Posterior cingulate gyrus (tissue), 11 donors: ENCODE data around the gene NTN5.
A peak's percentile ranks its signal among the peaks of the same experiment; 100 is the strongest.
"Not testable (repeated sequence)": the region's sequence is repeated elsewhere in the genome, so short reads cannot be mapped to it uniquely, and the experiment has no call there.

Experiments
- DNase-seq, 10 donors: peaks; one replicate each; pipeline versions ENCODE4 v3.0.0 to v3.0.0-alpha.2; 2020 to 2021; ENCODE audit warnings: mixed read lengths in 3 of 10
- intact Hi-C: fragments of 100-400 bp; cut with DNase I; formaldehyde crosslinking; loops from one replicate; pipeline ENCODE4 v1.15.1; 2023

The NTN5 gene

GRCh38 chr19:48672994-48673393 lies at the start of gene NTN5:
NTN5 (minus strand) TSS chr19:48673017; CDS start chr19:48670986, 2,031 bp downstream.
- peak in 1 of 10 donors; percentile 70 for DNase-seq
- intact Hi-C loops, result no loop called here

GRCh38 chr19:48722196-48722708 lies 49.4 kb upstream of the NTN5 start:
- DNase-seq, result peak in 2 of 10 donors; percentile 27 to 68
- intact Hi-C loops, result loop anchor here (5.0 kb wide), 1 partner anchor 75 kb away; the partner anchor contains the start of gene CA11

GRCh38 chr19:48720613-48721296 lies 47.9 kb upstream of the NTN5 start:
- intact Hi-C loops, result loop anchor here (5.0 kb wide), 1 partner anchor 73 kb away; the partner anchor contains the start of gene CA11

GRCh38 chr19:48720251-48720612 lies 47.4 kb upstream of the NTN5 start:
- DNase-seq, result no peak
- intact Hi-C loops, result loop anchor here (5.0 kb wide), 1 partner anchor 73 kb away; the partner anchor contains the start of gene CA11

More at GRCh38 chr19:48720613-48721296, 47.9 kb upstream of the NTN5 start:
- peak; percentile 98 to 100 (median 100) for DNase-seq

- intact Hi-C loops, result loop anchor here (5.0 kb wide), 1 partner anchor 72 kb away; the partner anchor contains the start of gene CA11
- peak in 2 of 10 donors; percentile 79 to 88 for DNase-seq
Measured at GRCh38 chr19:48719263-48720171, 46.7 kb upstream of the NTN5 start, which contains the start of gene MAMSTR. MAMSTR (minus strand) TSS chr19:48719725; CDS start chr19:48719031, 694 bp downstream.

- intact Hi-C loops, result no loop called here
- DNase-seq, result peak in 1 of 10 donors; percentile 59
Measured at GRCh38 chr19:48718711-48719231, 46.0 kb upstream of the NTN5 start.

- DNase-seq, intact Hi-C loops: not testable (repeated sequence)
Measured at GRCh38 chr19:48718106-48718505, 45.3 kb upstream of the NTN5 start.

GRCh38 chr19:48716562-48717291 lies 43.9 kb upstream of the NTN5 start:
- intact Hi-C loops, result no loop called here
- peak; percentile 38 to 97 (median 77) for DNase-seq

- peak in 1 of 10 donors; percentile 72 for DNase-seq
Measured at GRCh38 chr19:48715681-48716171, 42.9 kb upstream of the NTN5 start.

GRCh38 chr19:48714759-48715675 lies 42.2 kb upstream of the NTN5 start:
- intact Hi-C loops, result loop anchor here (5.0 kb wide), 1 partner anchor 38 kb away; no protein-coding TSS in a partner anchor
- no peak for DNase-seq

More at GRCh38 chr19:48715681-48716171, 42.9 kb upstream of the NTN5 start:
- intact Hi-C loops, result no loop called here

- DNase-seq, result peak; percentile 97 to 100 (median 99)
- intact Hi-C loops, result loop anchor here (5.0 kb wide), 1 partner anchor 37 kb away; no protein-coding TSS in a partner anchor
Measured at GRCh38 chr19:48713864-48714755, 41.3 kb upstream of the NTN5 start.

- intact Hi-C loops, result loop anchor here (5.0 kb wide), 1 partner anchor 36 kb away; no protein-coding TSS in a partner anchor
- no peak for DNase-seq
Measured at GRCh38 chr19:48713041-48713863, 40.4 kb upstream of the NTN5 start.

GRCh38 chr19:48711106-48711662 lies 38.4 kb upstream of the NTN5 start:
- intact Hi-C loops, result loop anchor here (5.0 kb wide), 1 partner anchor 34 kb away; no protein-coding TSS in a partner anchor

GRCh38 chr19:48708471-48708870 lies 35.7 kb upstream of the NTN5 start:
- no peak for DNase-seq
- intact Hi-C loops, result no loop called here

More at GRCh38 chr19:48711106-48711662, 38.4 kb upstream of the NTN5 start:
- no peak for DNase-seq

GRCh38 chr19:48705431-48705830 lies 32.6 kb upstream of the NTN5 start:
- DNase-seq, result no peak
- intact Hi-C loops, result no loop called here

GRCh38 chr19:48703316-48703715 lies 30.5 kb upstream of the NTN5 start:
- DNase-seq, result no peak
- intact Hi-C loops, result no loop called here
